HepG2 (cell line): Measurements from ENCODE around the gene PRDX4. TPM values are rescaled to one million over a fixed set of nuclear protein-coding genes. Genes with fewer than 3 reads are reported as not detected.

Experiments used
- ATAC-seq: fragments of 200-7000 bp; cut with Tn5 transposase; 3 replicates; pipeline ENCODE4 v1.9.1; 2020; ENCODE audit warnings: mild to moderate bottlenecking, moderate library complexity
- Bru-seq: library from RNA; stranded (reverse); fragments of 400-500 nt; gene quantifications from one replicate; lab custom pipeline; 2021; lab: Mats Ljungman, UMichigan
- BruChase-seq, 2 experiments: library from RNA; stranded (reverse); fragments of 400-500 nt; gene quantifications; one replicate each; lab custom pipeline; 2021; lab: Mats Ljungman, UMichigan
- BruUV-seq: library from RNA; stranded (reverse); fragments of 400-500 nt; replicated peaks from 2 replicates; lab custom pipeline; 2021; lab: Mats Ljungman, UMichigan
- CTCF ChIA-PET: fragments of 300-600 bp; formaldehyde crosslinking; extraction: SDS; loops from one replicate; lab custom pipeline; 2021; ENCODE audit warnings: low total read pairs, inconsistent platforms, low intra/inter-chr PET ratio; lab: Yijun Ruan, JAX
- POLR2A ChIA-PET: fragments of 350-600 bp; sonication (Branson Sonifier 250); formaldehyde crosslinking; loops from one replicate; lab custom pipeline; 2020; ENCODE audit warnings: antibody characterized with exemption, inconsistent platforms; lab: Yijun Ruan, JAX
- DNase-seq: peaks from one replicate; pipeline ENCODE4 v3.0.0-alpha.2; 2015; ENCODE audit warnings: low spot score
- FAIRE-seq: peaks from 3 replicates; lab custom pipeline; 2011; peaks lifted over from hg19 to GRCh38; lab: Jason Lieb, UNC
- H2AFZ ChIP-seq: one replicate; pipeline ENCODE4 v1.6.1; 2011; ENCODE audit warnings: low read length, inconsistent platforms
- H3K27ac ChIP-seq: fragments of 300-600 bp; 3 replicates; pipeline ENCODE4 v1.8.0; 2011; ENCODE audit warnings: mixed run types, mild to moderate bottlenecking, mixed read lengths, low read length, inconsistent platforms; ENCODE audit not compliant: insufficient read depth; ENCODE audit errors: extremely low read length
- H3K27me3 ChIP-seq, 2 experiments: fragments of 200-600 bp in 1 of 2; 2 replicates in 1 of 2; 3 replicates in 1 of 2; pipeline versions ENCODE4 v1.6.0 to v1.8.0; 2011; ENCODE audit warnings: low read length in 2 of 2, mild to moderate bottlenecking in 2 of 2, moderate library complexity in 2 of 2, inconsistent platforms in 1 of 2; ENCODE audit not compliant: insufficient read depth in 2 of 2, control insufficient read depth in 1 of 2
- H3K36me3 ChIP-seq, 2 experiments: fragments of 200-600 bp in 1 of 2; replicated peaks in 1 of 2; 2 replicates in 1 of 2; 3 replicates in 1 of 2; pipeline versions ENCODE4 v1.5.1 to v1.8.0; 2011; ENCODE audit warnings: low read length in 2 of 2, inconsistent platforms in 1 of 2; ENCODE audit not compliant: insufficient read depth in 2 of 2, control insufficient read depth in 1 of 2
- H3K4me1 ChIP-seq: 2 replicates; pipeline ENCODE4 v1.5.1; 2012; ENCODE audit warnings: low read length, inconsistent platforms; ENCODE audit not compliant: insufficient read depth
- H3K4me2 ChIP-seq: 2 replicates; pipeline ENCODE4 v1.6.0; 2011; ENCODE audit warnings: low read depth, low read length, inconsistent platforms
- H3K4me3 ChIP-seq, 3 experiments: fragments of 200-600 bp in 1 of 3; sonication (generic), shearing (Covaris generic) in 1 of 3; replicated peaks in 1 of 3; 2 replicates each; pipeline ENCODE4 v1.5.1; 2011 to 2016; ENCODE audit warnings: low read length in 3 of 3, inconsistent platforms in 2 of 3, low read depth in 2 of 3, mild to moderate bottlenecking in 2 of 3, control low read depth in 1 of 3, mixed read lengths in 1 of 3; ENCODE audit not compliant: insufficient read depth in 1 of 3
- H3K79me2 ChIP-seq: one replicate; pipeline ENCODE4 v1.6.1; 2011; ENCODE audit warnings: low read length, inconsistent platforms; ENCODE audit not compliant: insufficient read depth
- H3K9ac ChIP-seq: 2 replicates; pipeline ENCODE4 v1.6.0; 2011; ENCODE audit warnings: mild to moderate bottlenecking, low read depth, low read length, inconsistent platforms; ENCODE audit not compliant: insufficient read depth
- H3K9me3 ChIP-seq: 2 replicates; pipeline ENCODE4 v1.5.1; 2012; ENCODE audit warnings: mild to moderate bottlenecking, low read length
- H4K20me1 ChIP-seq: 2 replicates; pipeline ENCODE4 v1.6.0; 2011; ENCODE audit warnings: inconsistent platforms, mild to moderate bottlenecking, low read length, moderate library complexity; ENCODE audit not compliant: insufficient read depth
- ARNTL ChIP-seq: sonication (generic); formaldehyde crosslinking; IDR thresholded peaks from 2 replicates; pipeline ENCODE4 v1.4.0; 2020; ENCODE audit warnings: mild to moderate bottlenecking, missing genetic modification reagents
- HOXA9 ChIP-seq: sonication (generic); formaldehyde crosslinking; IDR thresholded peaks from 2 replicates; pipeline ENCODE4 v1.8.1; 2022; ENCODE audit warnings: missing genetic modification reagents, mild to moderate bottlenecking, moderate library complexity, borderline replicate concordance
- PCBP2 ChIP-seq: fragments of 200-400 bp; formaldehyde crosslinking; optimal IDR thresholded peaks from 2 replicates; pipeline ENCODE3; 2018; ENCODE audit warnings: low read length, low read depth; ENCODE audit not compliant: poor library complexity, severe bottlenecking
- REPIN1 ChIP-seq: sonication (generic); formaldehyde crosslinking; IDR thresholded peaks from 2 replicates; pipeline ENCODE4 v1.8.0; 2022; ENCODE audit warnings: missing genetic modification reagents, low read depth, mild to moderate bottlenecking, borderline replicate concordance
- RNF2 ChIP-seq: fragments of 450-650 bp; conservative IDR thresholded peaks from 2 replicates; pipeline ENCODE4 v1.6.1; 2016; ENCODE audit warnings: low read depth
- RXRA ChIP-seq: sonication (generic); formaldehyde crosslinking; IDR thresholded peaks from 2 replicates; pipeline ENCODE4 v1.5.1; 2020; ENCODE audit warnings: missing genetic modification reagents
- ZBTB7A ChIP-seq: sonication (generic); formaldehyde crosslinking; IDR thresholded peaks from 2 replicates; pipeline ENCODE4 v1.8.0; 2022; ENCODE audit warnings: mild to moderate bottlenecking, missing genetic modification reagents
- ZNF616 ChIP-seq: sonication (generic); formaldehyde crosslinking; IDR thresholded peaks from 2 replicates; pipeline ENCODE4 v1.5.0; 2020; ENCODE audit warnings: low read depth, mild to moderate bottlenecking, missing genetic modification reagents
- WGBS: methylation state at CpG from one replicate; pipeline ENCODE4 v1.1.6; 2017; ENCODE audit warnings: low lambda C conversion rate; 5-methylcytosine and 5-hydroxymethylcytosine counted together
- in situ Hi-C: cut with HindIII; loops from 2 replicates; pipeline ENCODE4 v1.10.0; 2017; ENCODE audit warnings: low pct_unique_long_range_greater_than_20kb; ENCODE audit not compliant: extremely low pct_ligation_motif_present
- intact Hi-C: fragments of 100-400 bp; cut with micrococcal nuclease; formaldehyde crosslinking; loops from one replicate; pipeline ENCODE4 v1.10.0; 2022; ENCODE audit not compliant: unreplicated experiment
- long read RNA-seq, 2 experiments: library from RNA in 1 of 2; library from polyadenylated mRNA in 1 of 2; stranded (forward) in 1 of 2; unstranded in 1 of 2; transcript quantifications; one replicate each; pipeline ENCODE4 v2.0.0, GENCODE V29; 2019 to 2022
- polyA minus RNA-seq, 3 experiments: library from RNA; depleted of rRNA, polyadenylated mRNA; stranded (reverse); fragments of >200 nt; gene quantifications; 2 replicates each; pipeline ENCODE4 v1.2.3, GENCODE V29; 2011; ENCODE audit warnings: low replicate concordance in 1 of 3
- polyA plus RNA-seq, 8 experiments: library from polyadenylated mRNA; depleted of rRNA in 3 of 8; stranded (reverse) in 7 of 8; unstranded in 1 of 8; fragments of >200 nt; fragmentation: Illumina TruSeq in 4 of 8; extraction: Trizol in 4 of 8; gene quantifications; 2 replicates each; pipeline versions ENCODE4 v1.2.1 to v1.2.3, GENCODE V29; 2011 to 2016; ENCODE audit warnings: low read depth in 4 of 8, missing spikeins in 1 of 8, mixed read lengths in 1 of 8; ENCODE audit not compliant: insufficient read depth in 1 of 8
- total RNA-seq, 5 experiments: library from RNA; depleted of rRNA; stranded (reverse); fragments of >200 nt; fragmentation: Illumina TruSeq; extraction: Trizol; gene quantifications; 2 replicates each; pipeline ENCODE4 v1.2.3, GENCODE V29; 2016; ENCODE audit warnings: low read depth in 1 of 5
- TF ChIP-seq, protein P1 (sequence below): IDR thresholded peaks from 2 replicates; pipeline ENCODE4 v1.4.0; 2020; ENCODE audit warnings: mild to moderate bottlenecking, missing genetic modification reagents
- TF ChIP-seq, protein P2 (sequence below): sonication (generic); formaldehyde crosslinking; IDR thresholded peaks from 2 replicates; pipeline ENCODE4 v1.5.0; 2020; ENCODE audit warnings: missing genetic modification reagents

The PRDX4 gene
- total RNA-seq (2016; rRNA removed; fragmentation: Illumina TruSeq; extraction: Trizol), result 126 and 252 TPM in 2 replicates
- 80.2 and 96.8 TPM in 2 replicates for total RNA-seq (2016; cell fraction: cytosol; rRNA removed; fragmentation: Illumina TruSeq; extraction: Trizol; ENCODE audit: low read depth)
- total RNA-seq (2016; cell fraction: insoluble cytoplasmic fraction; rRNA removed; fragmentation: Illumina TruSeq; extraction: Trizol), result 133 and 245 TPM in 2 replicates
- 71.1 and 80.7 TPM in 2 replicates for total RNA-seq (2016; cell fraction: membrane; rRNA removed; fragmentation: Illumina TruSeq; extraction: Trizol)
- 187 and 206 TPM in 2 replicates for total RNA-seq (2016; cell fraction: nucleus; rRNA removed; fragmentation: Illumina TruSeq; extraction: Trizol)
- polyA plus RNA-seq (2011; rRNA removed), result 168 and 217 TPM in 2 replicates
- polyA plus RNA-seq (2011; cell fraction: cytosol; rRNA removed), result 156 and 166 TPM in 2 replicates
- polyA plus RNA-seq (2011; cell fraction: nucleus; rRNA removed), result 51.4 and 57.1 TPM in 2 replicates
- polyA plus RNA-seq (2012), result 160 and 170 TPM in 2 replicates
- polyA plus RNA-seq (2016; cell fraction: cytosol; fragmentation: Illumina TruSeq; extraction: Trizol; ENCODE audit: low read depth), result 60.5 and 84.4 TPM in 2 replicates
- 104 and 118 TPM in 2 replicates for polyA plus RNA-seq (2016; cell fraction: insoluble cytoplasmic fraction; fragmentation: Illumina TruSeq; extraction: Trizol; ENCODE audit: low read depth)
- polyA plus RNA-seq (2016; cell fraction: membrane; fragmentation: Illumina TruSeq; extraction: Trizol; ENCODE audit: low read depth), result 49.4 and 56.4 TPM in 2 replicates
- 221 and 248 TPM in 2 replicates for polyA plus RNA-seq (2016; cell fraction: nucleus; fragmentation: Illumina TruSeq; extraction: Trizol; ENCODE audit: insufficient read depth, low read depth)
- polyA minus RNA-seq (2011; rRNA and poly(A)+ RNA removed; ENCODE audit: low replicate concordance), result 46.3 and 52.4 TPM in 2 replicates
- polyA minus RNA-seq (2011; cell fraction: cytosol; rRNA and poly(A)+ RNA removed), result 40.9 and 52.5 TPM in 2 replicates
- 17.8 and 25.6 TPM in 2 replicates for polyA minus RNA-seq (2011; cell fraction: nucleus; rRNA and poly(A)+ RNA removed)
- percentile 79 among the genes with signal in this experiment for Bru-seq, nascent RNA
- percentile 73 among the genes with signal in this experiment for BruChase-seq, experiment 1, labeled RNA remaining after a 6-hour chase
- percentile 68 among the genes with signal in this experiment for BruChase-seq, experiment 2, labeled RNA remaining after a 2-hour chase
- long read RNA-seq, experiment 1, transcript PRDX4-202 (7 exons, 1,005 nt), result major isoform, 425 of 440 reads
- long read RNA-seq, experiment 1, partial matches to known transcripts, result 8 of 440 reads
- long read RNA-seq, experiment 1, other reads (novel, unspliced or antisense), result 7 of 440 reads
- long read RNA-seq, experiment 2, transcript PRDX4-202 (7 exons, 1,005 nt), result major isoform, 297 of 425 reads
- long read RNA-seq, experiment 2, partial matches to known transcripts, result 25 of 425 reads
- long read RNA-seq, experiment 2, other reads (novel, unspliced or antisense), result 103 of 425 reads

- FAIRE-seq, result peak; percentile 49
- ChIA-PET POLR2A (interaction anchor here (1.0 to 1.1 kb wide), 2 partner anchors 13 to 76 kb away, joined by 3 to 4 read pairs; partner anchors contain the start of gene ACOT9), CTCF (no interaction called here)
- Histone ChIP-seq H3K27me3 (no peaks in the 10 kb centered on the region), H3K9me3 (no peaks in the 10 kb centered on the region), H3K79me2 (peaks cover 24% of the 10 kb centered on the region), H4K20me1 (no peaks in the 10 kb centered on the region), H3K4me3 (peak within 1 kb of the TSS; percentile 66 to 81 (median 78)), H3K4me2 (peak within 1 kb of the TSS; percentile 76), H3K9ac (peak within 1 kb of the TSS; percentile 83), H3K4me1 (peaks cover 5% of the 10 kb centered on the region; the same call in 1 of the 2 replicates), H3K27ac (peak within 1 kb of the TSS; percentile 82), H3K36me3 (peaks cover 0 to 3% of the 10 kb centered on the region in 2 experiments; a peak in 1 of 5 replicates), H2AFZ (no peak within 1 kb of the TSS)
- DNase-seq, result peak; percentile 75
- intact Hi-C loops (no loop called here), in situ Hi-C loops (no loop called here)
- no TSS peak for BruUV-seq
- WGBS, result 0% methylated on average over 5 of the region's 73 CpGs
- peak; percentile 94 for ATAC-seq
- no peak for TF ChIP-seq PCBP2
- TF ChIP-seq ZBTB7A (CRISPR knock-in tag), result no peak
- TF ChIP-seq REPIN1 (CRISPR knock-in tag), result peak; percentile 52; the same call in 1 of the 2 replicates
- TF ChIP-seq, protein P1, sequence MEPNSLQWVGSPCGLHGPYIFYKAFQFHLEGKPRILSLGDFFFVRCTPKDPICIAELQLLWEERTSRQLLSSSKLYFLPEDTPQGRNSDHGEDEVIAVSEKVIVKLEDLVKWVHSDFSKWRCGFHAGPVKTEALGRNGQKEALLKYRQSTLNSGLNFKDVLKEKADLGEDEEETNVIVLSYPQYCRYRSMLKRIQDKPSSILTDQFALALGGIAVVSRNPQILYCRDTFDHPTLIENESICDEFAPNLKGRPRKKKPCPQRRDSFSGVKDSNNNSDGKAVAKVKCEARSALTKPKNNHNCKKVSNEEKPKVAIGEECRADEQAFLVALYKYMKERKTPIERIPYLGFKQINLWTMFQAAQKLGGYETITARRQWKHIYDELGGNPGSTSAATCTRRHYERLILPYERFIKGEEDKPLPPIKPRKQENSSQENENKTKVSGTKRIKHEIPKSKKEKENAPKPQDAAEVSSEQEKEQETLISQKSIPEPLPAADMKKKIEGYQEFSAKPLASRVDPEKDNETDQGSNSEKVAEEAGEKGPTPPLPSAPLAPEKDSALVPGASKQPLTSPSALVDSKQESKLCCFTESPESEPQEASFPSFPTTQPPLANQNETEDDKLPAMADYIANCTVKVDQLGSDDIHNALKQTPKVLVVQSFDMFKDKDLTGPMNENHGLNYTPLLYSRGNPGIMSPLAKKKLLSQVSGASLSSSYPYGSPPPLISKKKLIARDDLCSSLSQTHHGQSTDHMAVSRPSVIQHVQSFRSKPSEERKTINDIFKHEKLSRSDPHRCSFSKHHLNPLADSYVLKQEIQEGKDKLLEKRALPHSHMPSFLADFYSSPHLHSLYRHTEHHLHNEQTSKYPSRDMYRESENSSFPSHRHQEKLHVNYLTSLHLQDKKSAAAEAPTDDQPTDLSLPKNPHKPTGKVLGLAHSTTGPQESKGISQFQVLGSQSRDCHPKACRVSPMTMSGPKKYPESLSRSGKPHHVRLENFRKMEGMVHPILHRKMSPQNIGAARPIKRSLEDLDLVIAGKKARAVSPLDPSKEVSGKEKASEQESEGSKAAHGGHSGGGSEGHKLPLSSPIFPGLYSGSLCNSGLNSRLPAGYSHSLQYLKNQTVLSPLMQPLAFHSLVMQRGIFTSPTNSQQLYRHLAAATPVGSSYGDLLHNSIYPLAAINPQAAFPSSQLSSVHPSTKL (CRISPR knock-in tag), result 0 out of 2 replicates have a peak, but pooled peaks have one; percentile 37
- peak; percentile 57 for TF ChIP-seq RXRA (CRISPR knock-in tag)
- peak; percentile 83 for TF ChIP-seq HOXA9
- 0 out of 2 replicates have a peak, but pooled peaks have one; percentile 34 for TF ChIP-seq ARNTL (CRISPR knock-in tag)
- peak; percentile 78 for TF ChIP-seq RNF2
- TF ChIP-seq ZNF616, result peak; percentile 83; the same call in 1 of the 2 replicates
- TF ChIP-seq, protein P2, sequence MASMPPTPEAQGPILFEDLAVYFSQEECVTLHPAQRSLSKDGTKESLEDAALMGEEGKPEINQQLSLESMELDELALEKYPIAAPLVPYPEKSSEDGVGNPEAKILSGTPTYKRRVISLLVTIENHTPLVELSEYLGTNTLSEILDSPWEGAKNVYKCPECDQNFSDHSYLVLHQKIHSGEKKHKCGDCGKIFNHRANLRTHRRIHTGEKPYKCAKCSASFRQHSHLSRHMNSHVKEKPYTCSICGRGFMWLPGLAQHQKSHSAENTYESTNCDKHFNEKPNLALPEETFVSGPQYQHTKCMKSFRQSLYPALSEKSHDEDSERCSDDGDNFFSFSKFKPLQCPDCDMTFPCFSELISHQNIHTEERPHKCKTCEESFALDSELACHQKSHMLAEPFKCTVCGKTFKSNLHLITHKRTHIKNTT (CRISPR knock-in tag), result no peak
Observed at GRCh38 chrX:23667239-23668177, at the start of gene PRDX4. Gene PRDX4, plus strand, starts transcription at chrX:23667493. Its CDS starts 78 bp downstream, at chrX:23667571.
